ENCODE data around the gene CWC27.

The CWC27 gene

DNA sequence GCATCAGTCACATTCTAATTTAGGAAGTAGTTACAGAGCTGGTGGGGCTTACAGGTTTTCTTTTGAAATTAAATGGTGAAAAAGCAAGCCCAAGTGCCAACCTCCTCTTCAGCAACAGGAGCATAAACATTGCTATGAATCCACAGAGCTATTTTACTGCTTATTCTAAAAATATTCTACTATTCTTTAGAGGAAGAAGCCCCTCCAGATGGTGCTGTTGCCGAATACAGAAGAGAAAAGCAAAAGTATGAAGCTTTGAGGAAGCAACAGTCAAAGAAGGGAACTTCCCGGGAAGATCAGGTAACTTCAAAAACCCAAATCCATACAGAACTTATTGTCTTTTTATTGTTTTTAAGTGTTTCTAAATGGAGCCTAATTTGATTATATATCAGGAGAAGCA lies 202.8 kb downstream of the CWC27 start:
- in situ Hi-C loops (cut with MboI; ENCODE audit: low sequenced_read_pairs): no loop called here

DNA sequence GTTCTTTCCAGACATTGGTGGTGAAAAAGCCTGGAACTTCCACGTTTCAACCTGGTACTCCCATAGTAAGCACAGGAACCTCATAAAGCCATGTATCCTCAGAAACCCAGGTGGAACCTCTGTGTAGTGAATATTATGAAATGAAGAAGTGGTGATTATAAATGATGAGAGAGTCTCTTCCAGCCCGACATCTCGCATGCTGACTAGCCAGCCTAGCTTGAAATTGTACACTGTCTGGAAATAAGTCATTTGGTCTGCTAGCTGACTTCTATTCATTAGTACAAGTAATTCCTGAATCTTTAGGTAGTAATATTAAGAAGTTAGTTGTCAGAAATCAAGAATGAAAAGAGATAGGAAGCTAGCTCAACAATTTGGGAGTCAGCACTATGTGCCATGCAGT lies 203.3 kb downstream of the CWC27 start:
- in situ Hi-C loops (cut with MboI; ENCODE audit: low sequenced_read_pairs): no loop called here

DNA sequence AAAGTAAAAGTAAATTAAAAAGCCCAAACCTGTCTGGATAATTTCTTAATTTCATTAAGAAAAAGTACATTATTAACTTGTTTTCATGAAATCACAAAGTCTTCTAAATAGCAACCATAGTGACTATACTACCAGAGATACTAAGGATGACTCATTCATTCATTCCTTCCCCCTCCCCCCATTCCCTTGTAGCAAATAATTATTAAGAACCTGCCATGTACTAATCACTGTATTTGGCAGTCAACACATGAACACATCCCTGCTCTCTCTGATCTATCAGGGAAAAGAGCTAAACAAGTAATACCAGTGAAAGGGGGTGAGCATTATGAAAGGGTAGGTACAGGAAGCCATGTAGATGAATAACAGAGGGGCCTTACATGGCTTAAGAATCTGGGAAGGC lies 203.9 kb downstream of the CWC27 start:
- in situ Hi-C loops (cut with MboI; ENCODE audit: low sequenced_read_pairs): no loop called here

DNA sequence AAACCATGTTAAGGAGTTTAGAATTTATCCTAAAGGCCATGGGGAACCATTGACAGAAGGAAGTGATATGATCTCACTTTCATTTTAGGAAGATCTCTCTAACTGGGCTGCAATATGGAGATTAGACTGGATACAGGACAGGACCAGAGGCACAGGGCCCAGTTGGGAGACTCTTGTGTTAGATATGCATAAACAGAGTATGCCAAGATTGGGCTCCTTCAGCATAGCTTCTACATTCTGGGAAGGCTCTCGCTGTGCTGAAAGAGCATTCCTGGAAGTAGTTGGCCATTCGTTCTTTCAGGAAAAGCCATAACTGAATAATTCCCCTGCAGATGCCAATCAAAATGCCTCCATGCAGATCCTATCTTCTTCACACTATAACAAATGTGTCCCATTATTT lies 204.5 kb downstream of the CWC27 start:
- in situ Hi-C loops (cut with MboI; ENCODE audit: low sequenced_read_pairs): no loop called here

DNA sequence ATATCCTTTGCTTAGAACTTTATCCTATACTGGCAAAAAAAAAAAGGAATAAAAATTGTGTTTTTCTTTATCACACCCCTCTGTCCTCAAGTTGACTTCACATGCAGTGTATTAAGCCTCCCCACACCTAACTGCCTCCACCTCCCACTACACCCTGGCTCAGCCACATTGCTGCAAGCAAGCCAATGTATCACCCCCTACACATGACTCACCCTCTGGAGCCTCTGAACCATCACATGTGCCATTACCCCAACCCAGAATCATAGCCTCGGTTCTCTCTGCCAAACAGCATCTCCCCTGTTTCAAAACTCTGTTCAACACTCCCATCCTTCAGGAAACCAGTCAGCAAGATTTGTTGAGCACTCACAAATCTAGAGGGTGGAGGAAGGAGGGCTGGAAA lies 209.0 kb downstream of the CWC27 start:
- in situ Hi-C loops (cut with MboI; ENCODE audit: low sequenced_read_pairs): no loop called here

DNA sequence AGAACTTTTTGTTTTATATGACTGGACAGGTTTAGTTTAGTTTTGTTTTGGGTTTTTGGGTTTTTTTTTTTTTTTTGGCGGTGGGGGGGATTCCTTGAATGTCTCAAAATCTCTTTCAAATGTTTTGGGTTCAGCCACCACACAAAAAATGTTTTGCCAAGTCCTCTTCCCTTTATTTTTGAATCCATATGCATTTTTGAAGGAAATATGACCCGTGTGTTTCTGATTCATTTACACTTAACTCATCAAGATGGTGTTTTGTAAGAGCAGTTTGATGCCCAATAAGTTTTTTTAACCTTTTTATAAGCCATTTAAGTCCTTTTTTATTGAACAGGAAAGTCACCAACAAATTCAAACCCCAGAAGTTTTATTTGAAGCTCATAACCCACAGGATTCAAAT lies 209.8 kb downstream of the CWC27 start:
- in situ Hi-C loops (cut with MboI; ENCODE audit: low sequenced_read_pairs): no loop called here

DNA sequence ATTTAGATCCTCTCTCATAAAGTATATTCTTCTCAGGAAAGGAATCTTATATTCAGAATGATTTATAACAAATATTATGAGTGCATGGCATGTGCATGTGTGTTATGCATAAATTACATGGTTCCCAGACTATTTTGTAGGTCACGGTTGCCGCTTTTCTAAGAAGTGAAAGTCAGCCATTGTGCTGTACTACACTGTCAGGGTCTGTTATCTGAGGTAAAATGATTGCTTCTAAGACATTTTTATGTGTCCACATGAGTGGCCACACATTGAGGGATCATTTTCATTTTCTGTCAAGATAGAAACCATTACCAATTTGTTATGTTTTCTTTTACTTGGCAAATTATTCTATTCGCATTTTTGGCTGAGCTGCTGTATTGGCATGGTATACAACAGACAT lies 210.8 kb downstream of the CWC27 start:
- in situ Hi-C loops (cut with MboI; ENCODE audit: low sequenced_read_pairs): no loop called here

DNA sequence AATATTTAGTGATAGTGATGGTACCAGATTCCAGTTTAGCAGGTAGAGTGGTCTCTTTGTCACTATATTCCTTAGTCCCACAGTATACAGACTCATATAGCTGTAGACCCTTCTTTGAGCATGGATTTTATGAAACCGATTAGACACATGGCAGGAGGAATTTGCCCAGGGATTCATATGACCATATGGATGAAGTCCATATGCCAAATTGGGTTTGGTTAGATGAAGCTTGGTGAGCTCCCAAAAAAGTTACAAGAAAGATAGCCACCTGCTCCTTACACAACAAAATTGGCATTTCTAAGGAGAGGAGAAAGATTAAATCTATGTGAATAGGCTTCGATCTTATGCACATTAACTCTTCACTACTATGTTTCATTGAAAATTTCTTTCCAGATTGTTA lies 211.4 kb downstream of the CWC27 start:
- in situ Hi-C loops (cut with MboI; ENCODE audit: low sequenced_read_pairs): no loop called here

DNA sequence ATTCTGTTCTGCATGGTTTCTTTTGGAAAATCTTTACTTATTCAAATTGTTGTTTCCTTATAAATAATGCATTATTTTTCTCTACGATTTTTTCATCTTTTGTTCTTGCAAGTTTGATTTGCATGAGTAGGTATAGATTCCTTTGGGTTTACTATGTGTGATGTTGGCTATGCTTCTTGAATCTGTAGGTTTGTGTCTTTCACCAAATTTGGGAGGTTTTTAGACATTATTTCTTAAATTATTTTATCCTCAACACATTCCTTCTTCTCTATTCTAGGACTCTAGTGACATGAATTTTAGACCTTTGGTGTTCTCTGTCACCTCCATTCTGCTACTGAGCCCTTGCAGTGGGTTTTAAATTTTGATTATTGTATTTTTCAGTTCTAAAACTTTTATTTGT lies 219.0 kb downstream of the CWC27 start:
- in situ Hi-C loops (cut with MboI; ENCODE audit: low sequenced_read_pairs): no loop called here

DNA sequence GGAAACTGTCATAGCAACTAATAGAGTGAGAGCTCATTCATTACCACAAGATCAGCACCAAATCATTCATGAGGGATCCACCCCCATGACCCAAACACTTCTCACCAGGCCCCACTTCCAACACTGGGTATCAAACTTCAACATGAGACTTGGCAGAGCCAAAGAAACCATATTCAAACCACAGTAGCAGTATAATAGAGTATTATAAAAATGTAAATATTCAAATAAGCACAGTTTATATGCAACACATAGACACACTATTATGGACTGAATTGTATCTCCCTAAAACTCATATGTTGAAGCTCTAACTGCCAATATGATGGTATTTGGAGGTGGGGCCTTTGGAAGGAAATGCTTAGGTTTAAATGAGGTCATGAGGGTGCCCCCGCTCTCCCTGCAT lies 240.5 kb downstream of the CWC27 start:
- in situ Hi-C loops (cut with MboI; ENCODE audit: low sequenced_read_pairs): no loop called here

DNA sequence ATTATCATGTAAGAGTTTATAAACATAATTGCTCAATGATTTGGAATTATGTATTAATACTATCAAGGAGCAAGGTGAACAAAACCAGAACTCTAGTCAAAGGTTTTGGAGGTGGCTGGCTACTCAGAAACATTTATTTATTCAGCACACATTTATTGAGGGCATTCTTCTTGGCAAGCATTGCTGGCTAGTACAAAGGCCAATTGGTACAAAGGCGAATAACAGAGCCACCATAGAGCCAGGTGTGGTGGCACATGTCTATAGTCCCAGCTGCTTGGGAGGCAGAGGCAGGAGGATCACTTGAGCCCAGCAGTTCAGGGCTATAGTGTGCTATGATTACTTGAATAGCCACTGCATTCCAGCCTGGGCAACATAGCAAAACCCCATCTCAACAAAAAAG lies 242.1 kb downstream of the CWC27 start:
- in situ Hi-C loops (cut with MboI; ENCODE audit: low sequenced_read_pairs): no loop called here

DNA sequence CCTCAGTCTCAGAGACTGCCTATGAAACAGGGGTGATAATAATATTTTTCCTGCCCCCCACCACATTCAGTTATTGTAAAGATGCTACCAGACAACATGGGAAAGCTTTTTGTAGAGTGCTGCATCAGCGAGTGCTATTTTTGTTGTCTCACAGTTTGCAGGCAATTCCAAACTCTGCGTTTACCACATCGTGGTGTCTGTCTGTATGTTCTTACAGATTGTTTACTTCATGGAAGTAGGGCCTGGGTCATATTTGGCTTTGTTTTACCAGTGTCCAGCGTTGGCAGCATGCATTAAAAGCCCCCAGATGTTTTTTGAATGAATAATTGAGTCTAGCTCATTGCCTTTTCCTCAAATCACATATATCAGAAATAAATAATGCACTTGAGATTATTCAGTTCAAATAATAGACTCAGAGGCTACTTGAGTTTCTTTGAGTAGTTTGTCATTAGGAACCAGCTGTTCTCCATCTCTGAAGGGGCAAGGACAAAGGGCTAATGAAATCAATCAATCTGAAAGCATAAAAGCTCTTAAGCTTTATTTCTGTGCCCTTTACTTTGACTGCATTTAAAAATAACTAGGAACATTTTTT lies 243.7 kb downstream of the CWC27 start:
- in situ Hi-C loops (cut with MboI; ENCODE audit: low sequenced_read_pairs): no loop called here

DNA sequence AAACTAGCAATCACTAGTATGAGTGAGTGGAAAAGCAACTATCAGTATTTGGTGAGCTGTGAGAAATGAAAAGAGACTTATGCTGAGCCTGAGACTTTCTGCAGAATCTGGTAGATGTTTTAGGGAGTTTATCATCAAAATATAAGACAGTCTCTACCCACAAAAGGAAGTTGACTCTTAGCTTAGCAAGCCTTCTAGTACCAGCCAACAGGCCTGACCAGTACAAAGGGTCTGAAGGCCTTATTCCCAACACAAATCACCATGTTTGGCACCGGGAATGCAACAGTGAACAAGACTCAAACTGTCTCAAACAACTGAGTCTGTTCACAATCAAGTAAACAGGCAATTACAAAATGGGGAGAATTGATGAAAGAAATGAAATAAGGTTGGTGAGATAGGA lies 244.4 kb downstream of the CWC27 start:
- in situ Hi-C loops (cut with MboI; ENCODE audit: low sequenced_read_pairs): no loop called here

DNA sequence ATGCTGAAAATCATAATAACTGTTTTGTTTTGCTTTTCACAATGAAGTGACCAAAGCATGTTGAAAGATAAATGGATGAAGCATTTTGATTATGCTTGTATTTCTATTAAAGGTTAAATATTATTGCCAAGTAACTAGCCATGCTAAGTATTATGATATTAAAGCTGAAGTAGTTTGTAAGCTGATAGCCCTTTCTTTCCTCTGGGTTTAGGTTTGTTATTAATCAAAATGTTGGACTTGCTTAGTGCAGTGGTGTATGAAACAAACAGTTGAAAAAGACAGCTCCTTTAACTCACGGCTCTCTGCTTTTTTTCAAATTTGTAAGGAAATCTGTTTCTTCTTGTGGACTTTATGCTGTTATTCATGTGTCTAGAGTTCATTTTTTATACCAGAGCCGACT lies 246.0 kb downstream of the CWC27 start:
- in situ Hi-C loops (cut with MboI; ENCODE audit: low sequenced_read_pairs): no loop called here

DNA sequence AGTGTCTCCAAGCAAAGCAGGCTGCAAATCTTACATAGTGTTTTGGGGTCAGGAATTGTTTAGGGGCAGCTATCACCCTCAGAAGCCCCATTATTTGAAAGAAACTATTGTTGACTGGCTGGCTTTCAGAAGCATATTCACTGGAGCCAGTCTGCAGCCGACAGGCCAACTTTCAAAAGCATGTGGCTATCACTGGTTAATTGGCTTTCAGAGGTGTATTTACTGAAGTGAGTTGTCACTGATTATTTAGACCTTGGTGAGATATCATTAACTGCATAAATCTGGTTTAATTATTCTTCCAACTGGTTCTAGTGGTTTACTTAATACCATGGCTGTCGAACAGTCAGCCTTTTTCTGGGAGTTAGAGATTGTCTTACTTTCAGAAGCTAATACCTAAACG lies 247.0 kb downstream of the CWC27 start:
- in situ Hi-C loops (cut with MboI; ENCODE audit: low sequenced_read_pairs): no loop called here

DNA sequence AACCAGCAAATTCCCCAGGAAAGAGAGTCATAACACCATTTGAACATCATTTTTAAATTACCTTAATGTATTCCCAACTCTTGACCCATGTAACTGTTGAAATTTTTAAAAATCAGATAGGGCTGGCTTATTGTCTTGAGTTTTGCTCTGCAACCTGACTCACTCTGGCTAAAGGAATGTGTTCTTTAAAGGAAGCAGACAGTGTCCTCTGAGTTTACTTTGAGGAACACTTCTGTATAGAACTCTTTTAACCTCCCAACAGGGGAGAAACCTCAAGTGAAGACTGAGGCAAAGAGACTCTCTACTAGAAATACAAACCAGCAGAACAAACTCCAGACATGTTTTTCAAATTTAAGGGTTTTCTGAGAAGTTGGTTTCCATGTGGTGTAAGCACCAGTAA lies 248.9 kb downstream of the CWC27 start:
- in situ Hi-C loops (cut with MboI; ENCODE audit: low sequenced_read_pairs): no loop called here

DNA sequence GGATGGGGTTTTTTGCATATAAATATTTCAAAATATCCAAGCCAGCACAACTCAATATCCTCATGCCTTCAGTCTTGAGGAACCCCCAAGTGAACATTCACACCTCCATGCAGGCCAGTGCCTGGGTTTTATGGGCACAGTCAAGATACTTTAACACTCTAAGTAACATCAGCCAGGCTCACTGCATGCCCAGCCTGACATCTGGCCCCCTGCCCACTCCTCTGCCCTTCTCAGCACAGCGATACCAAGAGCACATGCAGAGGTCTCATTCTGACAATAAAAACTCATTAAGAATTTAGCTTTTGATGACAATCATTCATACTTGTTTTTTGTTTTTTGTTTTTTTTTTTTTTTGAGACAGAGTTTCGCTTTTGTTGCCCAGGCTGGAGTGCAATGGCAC lies 250.0 kb downstream of the CWC27 start:
- in situ Hi-C loops (cut with MboI; ENCODE audit: low sequenced_read_pairs): no loop called here

DNA sequence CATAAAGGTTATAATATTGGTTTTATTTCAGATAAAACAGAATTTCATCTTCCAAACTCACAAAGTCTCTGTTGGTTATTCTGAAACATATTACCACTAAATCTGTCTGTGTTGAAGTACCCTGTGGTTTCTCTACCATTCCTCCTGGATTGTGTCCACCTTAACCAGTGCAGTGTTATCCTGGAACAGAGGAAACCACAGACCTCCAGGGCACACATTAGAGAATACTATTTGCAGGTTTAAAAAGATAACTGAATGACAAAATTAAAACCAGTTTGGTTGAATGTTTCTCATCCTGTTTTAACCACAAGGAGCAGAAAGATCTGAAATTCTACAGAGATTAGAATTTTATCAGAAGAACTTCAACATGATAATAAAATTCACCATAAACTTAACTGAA lies 251.8 kb downstream of the CWC27 start:
- in situ Hi-C loops (cut with MboI; ENCODE audit: low sequenced_read_pairs): no loop called here

DNA sequence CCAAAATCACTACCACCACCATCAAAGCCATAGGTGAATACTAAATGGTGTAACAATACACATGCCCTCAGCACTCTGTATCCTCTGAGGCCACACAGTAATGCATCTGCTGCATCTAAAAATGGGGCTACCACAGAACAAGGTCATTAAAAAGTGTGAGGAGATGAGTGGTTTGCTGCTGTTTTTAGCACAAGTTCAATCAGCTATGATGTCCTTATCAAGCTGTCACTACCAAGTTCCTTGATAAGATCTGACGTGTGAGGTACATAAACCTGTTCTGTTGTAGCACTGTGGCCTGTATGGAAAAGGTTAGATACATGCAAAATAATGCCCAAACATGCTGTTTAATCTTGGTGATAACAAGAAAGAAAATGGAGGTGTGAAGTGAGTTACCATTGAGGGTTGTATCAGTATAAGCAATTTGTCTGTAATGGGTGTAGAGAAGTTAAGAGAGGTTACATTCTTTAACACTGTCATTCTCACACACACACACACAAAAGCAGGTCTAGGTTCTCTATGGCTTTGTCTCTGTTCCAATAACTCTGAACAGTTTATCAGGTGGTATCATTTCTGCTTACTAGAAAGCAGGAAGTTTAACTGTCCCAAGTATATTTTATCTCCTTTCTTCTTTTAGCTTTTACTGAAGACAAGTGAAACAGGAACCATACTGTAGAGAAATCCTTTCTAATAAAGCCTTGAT lies 252.9 kb downstream of the CWC27 start:
- in situ Hi-C loops (cut with MboI; ENCODE audit: low sequenced_read_pairs): no loop called here

DNA sequence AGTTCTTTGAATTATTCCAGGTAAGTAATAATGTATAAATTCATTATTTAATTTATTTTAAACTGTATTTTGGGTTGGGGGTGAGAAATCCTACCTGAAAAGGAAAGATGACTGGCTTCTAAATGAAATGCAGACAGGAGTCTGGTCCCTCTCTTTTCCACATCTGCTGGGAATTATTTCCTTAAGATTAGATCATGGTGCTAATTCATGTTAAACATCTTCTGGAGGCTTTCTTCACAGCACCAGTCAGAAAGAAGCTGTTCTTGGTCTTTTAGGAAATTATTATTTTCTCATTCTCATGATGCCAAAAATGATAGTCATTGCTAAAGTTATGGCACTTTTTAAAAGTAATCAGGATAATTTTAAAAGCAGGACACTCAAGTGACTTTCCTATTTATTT lies 254.2 kb downstream of the CWC27 start:
- in situ Hi-C loops (cut with MboI; ENCODE audit: low sequenced_read_pairs): no loop called here

DNA sequence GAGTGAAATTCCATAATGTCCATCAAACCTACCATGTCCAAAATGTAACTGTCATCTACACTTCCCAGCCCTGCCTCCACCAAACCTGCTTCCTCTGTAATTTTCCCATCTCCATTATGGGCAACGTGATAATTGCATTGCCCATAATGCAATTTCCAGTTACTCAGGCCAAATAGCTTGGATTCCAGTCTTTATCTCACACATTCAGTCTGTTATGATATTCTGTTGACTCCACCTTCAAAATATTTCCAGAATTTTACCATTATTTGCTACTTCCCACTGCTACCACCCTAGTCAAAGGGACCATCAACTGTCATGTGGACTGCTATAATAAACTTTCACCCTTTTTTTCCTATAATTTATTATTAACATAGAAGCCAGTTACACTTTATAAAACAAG lies 256.0 kb downstream of the CWC27 start:
- in situ Hi-C loops (cut with MboI; ENCODE audit: low sequenced_read_pairs): no loop called here

DNA sequence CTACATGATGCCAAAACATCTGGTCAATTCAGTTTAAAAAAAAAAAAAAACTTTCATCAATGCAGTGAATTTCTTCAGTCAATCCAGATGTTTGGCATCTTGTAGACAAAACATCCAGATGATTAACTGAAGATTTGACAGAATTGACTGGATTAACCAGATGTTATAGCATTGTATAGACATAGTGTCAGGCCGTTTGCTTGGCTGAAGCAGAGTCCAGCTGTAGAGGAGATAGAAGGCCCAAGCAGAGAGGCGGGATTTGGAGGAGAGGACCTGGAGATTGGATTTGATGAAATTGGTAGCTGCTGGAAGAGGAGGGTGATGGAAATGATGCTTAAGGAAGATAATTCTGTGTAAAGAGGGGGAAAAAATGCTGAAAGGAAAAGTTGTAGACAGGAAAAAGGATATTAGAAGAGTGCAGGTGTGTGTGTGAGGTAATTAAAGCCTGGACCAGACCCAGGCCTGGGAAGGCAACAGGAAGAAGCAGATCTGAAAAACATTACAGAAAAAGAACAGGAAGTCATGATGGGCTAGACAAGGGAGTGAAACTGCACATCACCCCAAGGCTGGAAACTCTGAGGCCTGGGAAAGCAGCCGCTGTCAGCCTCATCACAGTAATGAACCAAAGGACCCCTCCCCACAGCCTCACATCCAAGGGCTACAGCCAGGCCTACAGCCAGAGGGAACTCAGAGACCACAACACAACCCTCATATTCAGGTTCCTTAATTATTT lies 258.3 kb downstream of the CWC27 start:
- in situ Hi-C loops (cut with MboI; ENCODE audit: low sequenced_read_pairs): no loop called here
